K562 (cell line): ENCODE measurements around the gene ARHGAP28. TPM values are rescaled to one million over a fixed set of nuclear protein-coding genes. Genes with fewer than 3 reads are reported as not detected.

Experiments
- ATAC-seq: fragments of 200-7000 bp; cut with Tn5 transposase; 3 replicates; pipeline ENCODE4 v1.9.1; 2020; ENCODE audit warnings: moderate library complexity
- BruUV-seq: library from RNA; stranded (reverse); fragments of 400-500 nt; replicated peaks from 2 replicates; lab custom pipeline; 2021; lab: Mats Ljungman, UMichigan
- CTCF ChIA-PET: fragments of 300-600 bp; formaldehyde crosslinking; extraction: SDS; loops from one replicate; lab custom pipeline; 2021; ENCODE audit warnings: low intra/inter-chr PET ratio; lab: Yijun Ruan, JAX
- POLR2A ChIA-PET: fragments of 300-600, 350-650 bp; sonication (Branson Sonifier 250); formaldehyde crosslinking; extraction: SDS; loops from one replicate; lab custom pipeline; 2021; ENCODE audit warnings: antibody characterized with exemption, inconsistent platforms; lab: Yijun Ruan, JAX
- DNase-seq, 4 experiments: peaks; one replicate each; pipeline versions ENCODE4 v3.0.0 to v3.0.0-alpha.2; 2011 to 2018; ENCODE audit warnings: low spot score in 3 of 4, mixed read lengths in 3 of 4; ENCODE audit errors: extremely low read depth in 1 of 4
- FAIRE-seq: peaks from 2 replicates; lab custom pipeline; 2011; peaks lifted over from hg19 to GRCh38; lab: Jason Lieb, UNC
- H2AFZ ChIP-seq: 2 replicates; pipeline ENCODE4 v1.6.0; 2011; ENCODE audit warnings: low read depth, low read length, control low read depth, inconsistent platforms
- H3K27ac ChIP-seq: fragments of 200-600 bp; 3 replicates; pipeline ENCODE4 v1.8.0; 2011; ENCODE audit warnings: low read depth, mild to moderate bottlenecking, control low read depth, inconsistent platforms, low read length, moderate library complexity, mixed read lengths; ENCODE audit errors: extremely low read depth
- H3K27me3 ChIP-seq, 2 experiments: fragments of 300-600 bp in 1 of 2; 2 replicates in 1 of 2; 3 replicates in 1 of 2; pipeline versions ENCODE4 v1.6.0 to v1.8.0; 2011; ENCODE audit warnings: inconsistent platforms in 2 of 2, low read length in 2 of 2, mild to moderate bottlenecking in 1 of 2, mixed read lengths in 1 of 2, moderate library complexity in 1 of 2; ENCODE audit not compliant: control insufficient read depth in 2 of 2, insufficient read depth in 2 of 2
- H3K36me3 ChIP-seq: fragments of 300-600 bp; 3 replicates; pipeline ENCODE4 v1.8.0; 2011; ENCODE audit warnings: mild to moderate bottlenecking, low read length, inconsistent platforms; ENCODE audit not compliant: control insufficient read depth, insufficient read depth
- H3K4me1 ChIP-seq, 2 experiments: fragments of 200-600 bp in 1 of 2; replicated peaks in 1 of 2; 2 replicates in 1 of 2; 3 replicates in 1 of 2; pipeline versions ENCODE4 v1.5.1 to v1.8.0; 2011; ENCODE audit warnings: inconsistent platforms in 2 of 2, low read length in 2 of 2, mild to moderate bottlenecking in 1 of 2, mixed read lengths in 1 of 2, moderate library complexity in 1 of 2; ENCODE audit not compliant: control insufficient read depth in 2 of 2, insufficient read depth in 2 of 2
- H3K4me2 ChIP-seq: 2 replicates; pipeline ENCODE4 v1.6.1; 2011; ENCODE audit warnings: low read length, control low read depth, inconsistent platforms, mixed read lengths; ENCODE audit not compliant: insufficient read depth
- H3K4me3 ChIP-seq: fragments of 200-600 bp; sonication (generic), shearing (Covaris generic); 2 replicates; pipeline ENCODE4 v1.5.1; 2016; ENCODE audit warnings: control low read depth, inconsistent platforms
- H3K79me2 ChIP-seq: fragments of 200-600 bp; 3 replicates; pipeline ENCODE4 v1.8.0; 2011; ENCODE audit warnings: low read length, inconsistent platforms; ENCODE audit not compliant: control insufficient read depth, insufficient read depth
- H3K9ac ChIP-seq, 2 experiments: 2 replicates each; pipeline versions ENCODE4 v1.6.0 to v1.6.1; 2011; ENCODE audit warnings: low read depth in 2 of 2, low read length in 2 of 2, control low read depth in 1 of 2, inconsistent platforms in 1 of 2, mild to moderate bottlenecking in 1 of 2, mixed read lengths in 1 of 2; ENCODE audit not compliant: insufficient read depth in 1 of 2
- H3K9me1 ChIP-seq: one replicate; pipeline ENCODE4 v1.6.0; 2011; ENCODE audit warnings: inconsistent platforms, mild to moderate bottlenecking, low read length, moderate library complexity; ENCODE audit not compliant: control insufficient read depth, insufficient read depth
- H3K9me3 ChIP-seq: replicated peaks from 2 replicates; pipeline ENCODE4 v1.5.1; 2011; ENCODE audit warnings: low read depth, low read length, inconsistent platforms; ENCODE audit not compliant: control insufficient read depth, insufficient read depth
- H4K20me1 ChIP-seq: replicated peaks from 2 replicates; pipeline ENCODE4 v1.6.1; 2011; ENCODE audit warnings: low read length, inconsistent platforms, mixed read lengths; ENCODE audit not compliant: control insufficient read depth, insufficient read depth
- C11orf30 ChIP-seq: fragments of 450-650 bp; IDR thresholded peaks from 2 replicates; pipeline ENCODE4 v1.6.1; 2016; ENCODE audit warnings: low read depth, mild to moderate bottlenecking
- CBX8 ChIP-seq: fragments of 200-600 bp; sonication (generic); IDR thresholded peaks from 2 replicates; pipeline ENCODE4 v1.6.1; 2012; ENCODE audit warnings: borderline replicate concordance, mixed run types, low read depth, mild to moderate bottlenecking, moderate library complexity, mixed read lengths, low read length, control low read depth, inconsistent platforms; ENCODE audit not compliant: poor library complexity, severe bottlenecking; ENCODE audit errors: extremely low read depth
- CHD1 ChIP-seq: fragments of 200-600 bp; sonication (generic); IDR thresholded peaks from one replicate; pipeline ENCODE4 v1.6.1; 2012; ENCODE audit warnings: mild to moderate bottlenecking, moderate library complexity, low read length, inconsistent platforms
- E2F3 ChIP-seq: fragments of 250-450 bp; sonication (Bioruptor Pico); IDR thresholded peaks from 2 replicates; pipeline ENCODE4 v1.4.0; 2020; ENCODE audit warnings: mild to moderate bottlenecking
- EP300 ChIP-seq: IDR thresholded peaks from 2 replicates; pipeline ENCODE4 v1.6.1; 2012; ENCODE audit warnings: low read length, improper control_type of control experiment
- FOXJ2 ChIP-seq: fragments of 200-800 bp; sonication (Bioruptor generic); IDR thresholded peaks from 2 replicates; pipeline ENCODE4 v1.6.1; 2016; ENCODE audit warnings: missing genetic modification characterization, missing compliant biosample characterization
- GATA2 ChIP-seq: sonication (generic); formaldehyde crosslinking; IDR thresholded peaks from 2 replicates; pipeline ENCODE4 v1.4.0; 2020; ENCODE audit warnings: mild to moderate bottlenecking, missing genetic modification reagents
- KDM4B ChIP-seq, 2 experiments: fragments of 450-650 bp in 1 of 2; sonication (generic) in 1 of 2; IDR thresholded peaks; 2 replicates each; pipeline ENCODE4 v1.6.1; 2016 to 2017; ENCODE audit warnings: borderline replicate concordance in 2 of 2, antibody characterized with exemption in 1 of 2, low read depth in 1 of 2, mild to moderate bottlenecking in 1 of 2
- MTF1 ChIP-seq: fragments of 250-450 bp; sonication (Bioruptor Pico); IDR thresholded peaks from 2 replicates; pipeline ENCODE4 v1.9.0; 2021; ENCODE audit warnings: moderate library complexity, mild to moderate bottlenecking, inconsistent platforms, borderline replicate concordance
- PHF8 ChIP-seq: fragments of 200-600 bp; sonication (generic); IDR thresholded peaks from 2 replicates; pipeline ENCODE4 v1.6.1; 2012; ENCODE audit warnings: mixed run types, mild to moderate bottlenecking, inconsistent platforms, low read length, moderate library complexity, borderline replicate concordance
- SREBF1 ChIP-seq: fragments of 150-350 bp; IDR thresholded peaks from 2 replicates; pipeline ENCODE4 v1.6.1; 2014; ENCODE audit warnings: antibody characterized with exemption, low read depth, low read length, borderline replicate concordance
- TFAP4 ChIP-seq: sonication (generic); formaldehyde crosslinking; IDR thresholded peaks from 2 replicates; pipeline ENCODE4 v1.8.0; 2022; ENCODE audit warnings: missing genetic modification reagents, mild to moderate bottlenecking, moderate library complexity, borderline replicate concordance
- ZKSCAN1 ChIP-seq: fragments of 150-350 bp; IDR thresholded peaks from 2 replicates; pipeline ENCODE4 v1.6.1; 2016; ENCODE audit warnings: low read depth, low read length
- ZNF175 ChIP-seq: fragments of 200-800 bp; sonication (Bioruptor generic); IDR thresholded peaks from 2 replicates; pipeline ENCODE4 v1.6.1; 2016; ENCODE audit warnings: low read depth, mild to moderate bottlenecking, missing genetic modification characterization, missing compliant biosample characterization
- ZNF23 ChIP-seq: fragments of 250-450 bp; sonication (Bioruptor Pico); IDR thresholded peaks from 2 replicates; pipeline ENCODE4 v1.4.0; 2020; ENCODE audit warnings: mild to moderate bottlenecking
- ZNF79 ChIP-seq: fragments of 250-450 bp; sonication (Bioruptor Pico); IDR thresholded peaks from 2 replicates; pipeline ENCODE4 v1.4.0; 2020; ENCODE audit warnings: low read depth, mild to moderate bottlenecking, moderate library complexity
- WGBS: fragments of 100-300 bp; shearing (Covaris generic); methylation state at CpG from one replicate; pipeline ENCODE4 v1.1.6; 2016; ENCODE audit warnings: low coverage, mixed read lengths; ENCODE audit not compliant: insufficient coverage; ENCODE audit errors: missing lambda C conversion rate; 5-methylcytosine and 5-hydroxymethylcytosine counted together
- in situ Hi-C: fragments of 300-500 bp; cut with MboI; formaldehyde crosslinking; loops from 4 replicates; pipeline ENCODE4 v1.15.0; 2018; ENCODE audit warnings: inconsistent platforms, mixed read lengths
- intact Hi-C: fragments of 100-400 bp; cut with micrococcal nuclease; formaldehyde crosslinking; loops from 2 replicates; pipeline ENCODE4 v1.14.2; 2022
- polyA plus RNA-seq, 8 experiments: library from polyadenylated mRNA; depleted of rRNA in 4 of 8; stranded (reverse) in 5 of 8; unstranded in 3 of 8; fragments of >200 nt; fragmentation: Nextera tagmentation in 2 of 8; fragmentation: Illumina TruSeq in 1 of 8; extraction: Ambion mirVana in 2 of 8; extraction: Trizol in 1 of 8; gene quantifications; 2 replicates each; pipeline versions ENCODE4 v1.2.1 to v1.2.3, GENCODE V29; 2011 to 2014; ENCODE audit warnings: inconsistent platforms in 1 of 8, missing spikeins in 1 of 8
- total RNA-seq, 7 experiments: library from RNA; depleted of rRNA in 6 of 7; stranded (reverse); fragments of >200 nt in 6 of 7; fragmentation: Illumina TruSeq in 2 of 7; extraction: Trizol in 2 of 7; gene quantifications; 2 replicates each; pipeline versions ENCODE4 v1.2.1 to v1.2.3, GENCODE V29; 2011 to 2021; ENCODE audit warnings: low replicate concordance in 1 of 7
- TF ChIP-seq, protein P1 (sequence below): sonication (generic); formaldehyde crosslinking; IDR thresholded peaks from 2 replicates; pipeline ENCODE4 v1.8.0; 2022; ENCODE audit warnings: mild to moderate bottlenecking, missing genetic modification reagents
- TF ChIP-seq, protein P2 (sequence below): fragments of 200-800 bp; sonication (Bioruptor generic); IDR thresholded peaks from 2 replicates; pipeline ENCODE4 v1.6.1; 2017; ENCODE audit warnings: missing genetic modification characterization, missing compliant biosample characterization
- TF ChIP-seq, protein P3 (sequence below): IDR thresholded peaks from 2 replicates; pipeline ENCODE4 v1.6.1; 2011; ENCODE audit not compliant: insufficient read length; ENCODE audit errors: extremely low read depth

Gene ARHGAP28
- total and polyA plus RNA-seq, 9 of the 15 experiments (the other 6 are each of a cell fraction or from before 2014, with no cell fraction given) = 0.93 to 5.9 (median 5.0) TPM

DNA sequence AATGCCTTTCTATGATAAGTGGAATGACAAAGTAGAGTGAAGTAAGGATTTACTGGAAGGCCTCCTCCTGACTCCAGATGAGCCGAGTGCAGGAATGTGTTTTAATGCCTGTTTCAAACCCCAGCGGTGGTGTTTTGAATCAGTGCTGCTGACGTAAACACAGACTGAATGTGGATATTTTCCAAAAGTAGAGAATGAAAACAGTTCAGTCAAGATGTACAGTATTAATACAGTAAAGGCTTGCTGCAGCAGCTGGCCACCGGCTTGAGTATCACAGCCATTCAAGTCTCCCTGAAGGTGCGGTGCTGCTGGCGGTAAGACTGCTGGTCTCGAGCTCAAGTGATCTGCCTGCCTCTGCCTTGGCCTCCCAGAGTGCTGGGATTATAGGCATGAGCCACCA is 46.7 kb downstream of the ARHGAP28 start:
- DNase-seq = no peak
- no peak overlapping the region for H3K4me2 ChIP-seq
- H3K4me3 ChIP-seq = no peak overlapping the region
- H3K27ac ChIP-seq = no peak overlapping the region
- peaks cover 1 to 2% of the 10 kb centered on the region in 2 experiments; a peak in 2 of 5 replicates for H3K4me1 ChIP-seq
- H3K9ac ChIP-seq = no peak overlapping the region
- ChIA-PET POLR2A (no interaction called here), CTCF (no interaction called here)
- H3K9me3 ChIP-seq = no peaks in the 10 kb centered on the region
- H3K36me3 ChIP-seq = no peaks in the 10 kb centered on the region
- no peak for FAIRE-seq
- BruUV-seq = no TSS peak
- WGBS = 8% methylated on average over 7 of the region's 7 CpGs
- TF ChIP-seq ZNF23 (CRISPR knock-in tag) (no peak), ZNF79 (CRISPR knock-in tag) (no peak), CBX8 (no peak), EP300 (no peak), GATA2 (CRISPR knock-in tag) (no peak), KDM4B (IDR thresholded peaks at IDR 0.05; ENCODE audit: borderline replicate concordance in 2 of 2, low read depth in 1 of 2) (no peak), CHD1 (no peak), MTF1 (CRISPR knock-in tag) (no peak), SREBF1 (no peak), E2F3 (no peak), PHF8 (no peak), ZKSCAN1 (no peak), ZNF175 (no peak), C11orf30 (no peak), TFAP4 (no peak), FOXJ2 (tag) (no peak)
- TF ChIP-seq, protein P1, sequence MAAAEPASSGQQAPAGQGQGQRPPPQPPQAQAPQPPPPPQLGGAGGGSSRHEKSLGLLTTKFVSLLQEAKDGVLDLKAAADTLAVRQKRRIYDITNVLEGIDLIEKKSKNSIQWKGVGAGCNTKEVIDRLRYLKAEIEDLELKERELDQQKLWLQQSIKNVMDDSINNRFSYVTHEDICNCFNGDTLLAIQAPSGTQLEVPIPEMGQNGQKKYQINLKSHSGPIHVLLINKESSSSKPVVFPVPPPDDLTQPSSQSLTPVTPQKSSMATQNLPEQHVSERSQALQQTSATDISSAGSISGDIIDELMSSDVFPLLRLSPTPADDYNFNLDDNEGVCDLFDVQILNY (CRISPR knock-in tag) = no peak
- TF ChIP-seq, protein P2, sequence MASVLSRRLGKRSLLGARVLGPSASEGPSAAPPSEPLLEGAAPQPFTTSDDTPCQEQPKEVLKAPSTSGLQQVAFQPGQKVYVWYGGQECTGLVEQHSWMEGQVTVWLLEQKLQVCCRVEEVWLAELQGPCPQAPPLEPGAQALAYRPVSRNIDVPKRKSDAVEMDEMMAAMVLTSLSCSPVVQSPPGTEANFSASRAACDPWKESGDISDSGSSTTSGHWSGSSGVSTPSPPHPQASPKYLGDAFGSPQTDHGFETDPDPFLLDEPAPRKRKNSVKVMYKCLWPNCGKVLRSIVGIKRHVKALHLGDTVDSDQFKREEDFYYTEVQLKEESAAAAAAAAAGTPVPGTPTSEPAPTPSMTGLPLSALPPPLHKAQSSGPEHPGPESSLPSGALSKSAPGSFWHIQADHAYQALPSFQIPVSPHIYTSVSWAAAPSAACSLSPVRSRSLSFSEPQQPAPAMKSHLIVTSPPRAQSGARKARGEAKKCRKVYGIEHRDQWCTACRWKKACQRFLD (CRISPR knock-in tag) = no peak
- TF ChIP-seq, protein P3, sequence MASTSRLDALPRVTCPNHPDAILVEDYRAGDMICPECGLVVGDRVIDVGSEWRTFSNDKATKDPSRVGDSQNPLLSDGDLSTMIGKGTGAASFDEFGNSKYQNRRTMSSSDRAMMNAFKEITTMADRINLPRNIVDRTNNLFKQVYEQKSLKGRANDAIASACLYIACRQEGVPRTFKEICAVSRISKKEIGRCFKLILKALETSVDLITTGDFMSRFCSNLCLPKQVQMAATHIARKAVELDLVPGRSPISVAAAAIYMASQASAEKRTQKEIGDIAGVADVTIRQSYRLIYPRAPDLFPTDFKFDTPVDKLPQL = no peak
- no peaks in the 10 kb centered on the region for H4K20me1 ChIP-seq
- peaks cover 8 to 15% of the 10 kb centered on the region in 2 experiments; a peak in 3 of 5 replicates for H3K27me3 ChIP-seq
- in situ Hi-C loops (no loop called here), intact Hi-C loops (no loop called here)
- H3K9me1 ChIP-seq = no peaks in the 10 kb centered on the region
- no peak for ATAC-seq
- H3K79me2 ChIP-seq = no peaks in the 10 kb centered on the region
- no peak overlapping the region for H2AFZ ChIP-seq
